SHP77 (cell line): ENCODE data around the gene FGD3.
"Not testable (repeated sequence)": the region's sequence is repeated elsewhere in the genome, so short reads cannot be mapped to it uniquely, and the experiment has no call there.

ENCODE experiments used
- DNase-seq, 2 experiments: peaks; one replicate each; lab custom pipeline; 2025; lab: John Stamatoyannopoulos, UW

The FGD3 gene

GRCh38 chr9:93009337-93010015 is 62.2 kb downstream of the FGD3 start:
- DNase-seq, result no peak

- DNase-seq, result no peak
These were observed 62.7 kb downstream of the FGD3 start for GRCh38 chr9:93010056-93010455.

- DNase-seq, result no peak
These were observed 63.4 kb downstream of the FGD3 start for GRCh38 chr9:93010704-93011103.

GRCh38 chr9:93011114-93011513 is 63.8 kb downstream of the FGD3 start:
- no peak for DNase-seq

GRCh38 chr9:93012963-93013855 is 65.9 kb downstream of the FGD3 start:
- DNase-seq, result no peak

GRCh38 chr9:93013856-93014582 is 66.7 kb downstream of the FGD3 start:
- no peak for DNase-seq

GRCh38 chr9:93015190-93015589 is 67.9 kb downstream of the FGD3 start:
- not testable (repeated sequence) for DNase-seq

- DNase-seq, result no peak
These were observed 70.3 kb downstream of the FGD3 start for GRCh38 chr9:93017621-93018020.

- no peak for DNase-seq
These were observed 72.8 kb downstream of the FGD3 start for GRCh38 chr9:93020151-93020550.

- DNase-seq, result no peak
These were observed 73.7 kb downstream of the FGD3 start for GRCh38 chr9:93020771-93021670.

- no peak for DNase-seq
These were observed 74.7 kb downstream of the FGD3 start for GRCh38 chr9:93022066-93022465.

- DNase-seq, result no peak
These were observed 75.6 kb downstream of the FGD3 start for GRCh38 chr9:93022721-93023520.

GRCh38 chr9:93023521-93023815 is 76.1 kb downstream of the FGD3 start:
- DNase-seq, result no peak

- no peak for DNase-seq
These were observed 77.3 kb downstream of the FGD3 start for GRCh38 chr9:93024646-93024910.

- no peak for DNase-seq
These were observed 77.8 kb downstream of the FGD3 start for GRCh38 chr9:93024986-93025630.

- no peak for DNase-seq
These were observed 78.4 kb downstream of the FGD3 start for GRCh38 chr9:93025736-93026135.

GRCh38 chr9:93026640-93027039 is 79.3 kb downstream of the FGD3 start:
- no peak for DNase-seq

GRCh38 chr9:93027750-93028149 is 80.4 kb downstream of the FGD3 start:
- DNase-seq, result no peak

- no peak for DNase-seq
These were observed 81.2 kb downstream of the FGD3 start for GRCh38 chr9:93028448-93029006.
